OCI-LY1 (cell line): ENCODE measurements around the gene LSAMP.

Experiments used
- CTCF ChIP-seq: fragments of 200-600 bp; sonication (generic), shearing (Covaris generic); IDR thresholded peaks from 2 replicates; pipeline ENCODE4 v1.5.1; 2017; ENCODE audit warnings: mild to moderate bottlenecking, antibody characterized with exemption, low read length, moderate library complexity, mixed read lengths
- EZH2 ChIP-seq: fragments of 200-600 bp; sonication (generic), shearing (Covaris generic); IDR thresholded peaks from 2 replicates; pipeline ENCODE4 v1.8.0; 2017; ENCODE audit warnings: borderline replicate concordance, mixed run types, mild to moderate bottlenecking, antibody characterized with exemption, low read length, moderate library complexity, mixed read lengths

- TF ChIP-seq CTCF = no peak
- no peak for TF ChIP-seq EZH2
Observed at GRCh38 chr3:116238846-116239565, 206.3 kb downstream of the LSAMP start.
